GM19351 (cell line): ENCODE results near the gene STARD5.

Source experiments
- ATAC-seq: cut with Tn5 transposase; IDR thresholded peaks from one replicate; pipeline ENCODE4 v1.9.1; 2021; ENCODE audit warnings: mild to moderate bottlenecking, moderate library complexity; ENCODE audit not compliant: unreplicated experiment

Gene STARD5

DNA sequence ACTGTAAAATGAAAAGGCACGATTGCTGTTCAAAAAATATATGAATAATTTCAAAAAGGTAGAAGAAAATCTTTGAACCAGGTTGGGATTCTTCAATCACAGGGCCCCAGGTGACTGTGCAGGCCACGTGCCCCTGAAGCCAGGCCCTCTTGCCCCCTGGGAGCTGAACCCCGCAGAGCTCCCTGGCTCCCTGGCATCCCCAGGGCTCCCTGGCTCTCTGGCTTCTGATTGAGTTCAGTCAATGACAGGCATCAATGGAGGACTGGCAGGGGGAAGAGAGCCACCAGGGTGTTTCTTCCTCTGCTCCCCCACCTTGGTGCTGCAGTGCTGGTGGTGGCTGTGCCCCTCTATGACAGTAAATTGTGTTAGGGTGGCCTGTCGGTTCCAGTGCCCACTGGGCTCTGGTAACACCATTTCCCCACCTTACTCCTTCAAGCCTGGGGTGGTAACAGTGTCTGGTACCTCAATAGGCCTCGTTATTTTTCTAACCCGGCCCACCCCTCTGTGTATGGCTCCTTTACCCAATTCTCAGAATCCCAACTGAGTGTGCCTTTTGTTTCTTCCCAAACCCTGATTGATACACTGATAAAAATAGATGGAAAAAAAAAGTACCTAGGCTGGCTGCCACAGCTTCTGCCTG is 62.6 kb downstream of the STARD5 start:
- ATAC-seq: no peak

DNA sequence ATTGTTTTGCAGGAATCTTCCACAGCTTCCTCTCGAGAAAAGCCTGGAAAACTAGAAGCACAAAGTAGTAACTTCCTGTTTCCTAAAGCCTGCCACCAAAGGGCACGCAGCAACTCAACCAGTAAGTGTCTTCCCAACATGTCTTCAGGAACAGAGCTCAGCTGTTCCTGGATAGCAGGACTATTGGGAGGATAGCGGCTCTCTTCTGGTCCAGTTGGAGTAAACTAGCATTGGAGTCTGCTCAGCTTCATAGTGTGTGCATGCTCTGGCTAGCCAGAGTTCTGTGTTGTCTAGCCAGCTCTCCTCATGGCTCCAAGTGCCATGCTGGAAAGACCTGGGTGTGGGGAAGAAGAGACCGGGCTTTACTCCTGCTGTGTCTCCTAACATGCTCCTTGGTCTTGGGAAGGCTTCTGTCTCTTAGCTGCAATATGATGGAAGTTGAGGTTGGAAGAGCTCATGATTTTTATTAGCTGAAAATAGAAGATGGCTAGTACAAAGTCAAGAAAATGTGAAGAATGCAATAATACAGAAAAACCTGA is 64.1 kb downstream of the STARD5 start:
- no peak for ATAC-seq
